HG02763 (cell line): ENCODE measurements around the gene DCAF12.
"Not testable (repeated sequence)": the region's sequence is repeated elsewhere in the genome, so short reads cannot be mapped to it uniquely, and the experiment has no call there.

Source experiments
- ATAC-seq: cut with Tn5 transposase; IDR thresholded peaks from one replicate; pipeline ENCODE4 v1.9.1; 2021; ENCODE audit warnings: mild to moderate bottlenecking, moderate library complexity; ENCODE audit not compliant: unreplicated experiment

Gene DCAF12

GRCh38 chr9:34072410-34072809, 54.1 kb downstream of the DCAF12 start:
- no peak for ATAC-seq

- no peak for ATAC-seq
Measured at GRCh38 chr9:34070606-34071324, 55.7 kb downstream of the DCAF12 start.

- ATAC-seq = no peak
Measured at GRCh38 chr9:34069831-34070230, 56.7 kb downstream of the DCAF12 start.

GRCh38 chr9:34065541-34065940, 61.0 kb downstream of the DCAF12 start:
- no peak for ATAC-seq

GRCh38 chr9:34059954-34060353, 66.5 kb downstream of the DCAF12 start:
- no peak for ATAC-seq

GRCh38 chr9:34059281-34059680, 67.2 kb downstream of the DCAF12 start:
- ATAC-seq = no peak

GRCh38 chr9:34049630-34050384, 76.7 kb downstream of the DCAF12 start:
- no peak for ATAC-seq

GRCh38 chr9:34048727-34049629, 77.5 kb downstream of the DCAF12 start, which contains the start of gene UBAP2:
Gene UBAP2 (minus strand): TSS chr9:34048887. CDS start chr9:34017148, 31,739 bp downstream.
- peak; percentile 82 for ATAC-seq

- peak; percentile 25 for ATAC-seq
Measured at GRCh38 chr9:34047864-34048726, 78.4 kb downstream of the DCAF12 start.

GRCh38 chr9:34046784-34047379, 79.6 kb downstream of the DCAF12 start:
- no peak for ATAC-seq

- ATAC-seq = no peak
Measured at GRCh38 chr9:34045903-34046302, 80.6 kb downstream of the DCAF12 start.

GRCh38 chr9:34042074-34042473, 84.4 kb downstream of the DCAF12 start:
- not testable (repeated sequence) for ATAC-seq

GRCh38 chr9:34038851-34039250, 87.6 kb downstream of the DCAF12 start:
- not testable (repeated sequence) for ATAC-seq

- no peak for ATAC-seq
Measured at GRCh38 chr9:34037626-34038025, 88.9 kb downstream of the DCAF12 start.

GRCh38 chr9:34036625-34037024, 89.9 kb downstream of the DCAF12 start:
- no peak for ATAC-seq
